H1 (cell line): ENCODE results near the gene COL6A1. TPM values are rescaled to one million over a fixed set of nuclear protein-coding genes. Genes with fewer than 3 reads are reported as not detected.

Experiments used
- CHD7 ChIP-seq: fragments of 300-600 bp; sonication (generic); IDR thresholded peaks from 2 replicates; pipeline ENCODE4 v1.7.1; 2012; ENCODE audit warnings: low read length, moderate library complexity, mild to moderate bottlenecking, inconsistent platforms; ENCODE audit not compliant: insufficient replicate concordance
- GABPA ChIP-seq: IDR thresholded peaks from 2 replicates; pipeline ENCODE4 v1.6.1; 2011; ENCODE audit warnings: mild to moderate bottlenecking, low read length, moderate library complexity, borderline replicate concordance; ENCODE audit not compliant: insufficient read depth
- KDM5A ChIP-seq: fragments of 200-600 bp; IDR thresholded peaks from 2 replicates; pipeline ENCODE4 v1.7.1; 2012; ENCODE audit warnings: mild to moderate bottlenecking, low read length, inconsistent platforms, mixed read lengths
- polyA plus RNA-seq, 7 experiments: library from polyadenylated mRNA; depleted of rRNA in 3 of 7; stranded (reverse) in 5 of 7; unstranded in 2 of 7; fragments of >200 nt in 5 of 7; fragments of 200-250 nt in 2 of 7; gene quantifications; 1 replicate in 5 of 7; 2 replicates in 1 of 7; 4 replicates in 1 of 7; pipeline versions ENCODE4 v1.2.1 to v1.2.3, GENCODE V29; 2011 to 2013; ENCODE audit warnings: missing spikeins in 2 of 7, mixed read lengths in 2 of 7
- total RNA-seq: library from RNA; stranded (reverse); fragmentation: NEBNext Ultra II Directional; extraction: Animal tissue kit (Norgen Biotek cat#: 25700); gene quantifications from 2 replicates; pipeline ENCODE4 v1.2.1, GENCODE V29; 2021

The COL6A1 gene
- total and polyA plus RNA-seq, 2 of the 8 experiments (the other 6 are each of a cell fraction or from before 2014, with no cell fraction given), result 100 to 115 TPM

DNA sequence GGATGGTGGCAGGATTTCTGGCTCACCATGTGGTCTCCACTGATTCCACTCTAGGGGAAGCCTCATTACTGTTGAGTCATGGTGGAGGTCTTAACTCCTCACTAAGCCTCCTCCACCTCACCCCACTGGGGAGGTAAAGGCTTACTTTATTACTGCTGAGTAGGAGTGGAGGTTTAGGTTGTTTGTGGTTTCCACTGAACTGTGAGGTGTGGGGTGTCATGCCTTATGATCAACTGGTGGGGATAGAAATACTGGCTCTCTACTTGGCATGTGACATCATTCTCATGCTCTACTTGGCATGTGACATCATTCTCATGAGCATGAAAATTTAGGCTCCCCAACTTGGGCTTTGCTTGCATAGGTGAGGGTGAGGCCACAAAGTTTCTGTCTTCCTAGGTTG, 35.6 kb downstream of the COL6A1 start (continued):
- TF ChIP-seq CHD7 (no peak), KDM5A (no peak), GABPA (no peak)
